HCT116 (cell line): ENCODE data around the gene UGT1A9. TPM values are rescaled to one million over a fixed set of nuclear protein-coding genes. Genes with fewer than 3 reads are reported as not detected.

Experiments used
- ATAC-seq: fragments of 200-7000 bp; cut with Tn5 transposase; 2 replicates; pipeline ENCODE4 v1.9.1; 2020; ENCODE audit warnings: mild to moderate bottlenecking, moderate library complexity
- BruUV-seq: library from RNA; stranded (reverse); fragments of 400-500 nt; replicated peaks from 2 replicates; lab custom pipeline; 2021; lab: Mats Ljungman, UMichigan
- CTCF ChIA-PET: fragments of 300-600 bp; sonication (Branson Sonifier 250); formaldehyde crosslinking; loops from one replicate; lab custom pipeline; 2021; ENCODE audit warnings: antibody characterized with exemption; lab: Charles Lee
- POLR2A ChIA-PET: fragments of 300-600, 350-600 bp; sonication (Branson Sonifier 250); formaldehyde crosslinking; loops from one replicate; lab custom pipeline; 2021; ENCODE audit warnings: antibody characterized with exemption; lab: Charles Lee
- RAD21 ChIA-PET, 2 experiments: fragments of 300-600 bp; sonication (Branson Sonifier 250); formaldehyde crosslinking; loops; one replicate each; lab custom pipeline; 2023; ENCODE audit warnings: low total read pairs in 2 of 2; ENCODE audit not compliant: uncharacterized antibody in 2 of 2, unreplicated experiment in 2 of 2, low non-redundant PET in 1 of 2; lab: Charles Lee
- DNase-seq: peaks from one replicate; pipeline ENCODE4 v3.0.0-alpha.2; 2010; ENCODE audit warnings: low read depth, low spot score
- H2AFZ ChIP-seq: fragments of 200-600 bp; shearing (Covaris generic), sonication (generic); 2 replicates; pipeline ENCODE4 v1.6.1; 2017; ENCODE audit warnings: low read depth, mixed run types, mixed read lengths, antibody characterized with exemption, low read length; ENCODE audit not compliant: poor library complexity, severe bottlenecking
- H3K27ac ChIP-seq: 2 replicates; pipeline ENCODE4 v1.5.1; 2012; ENCODE audit warnings: low read depth, low read length
- H3K27me3 ChIP-seq: fragments of 200-600 bp; sonication (generic); 2 replicates; pipeline ENCODE4 v1.6.1; 2016; ENCODE audit warnings: mixed run types, low read length, mixed read lengths; ENCODE audit not compliant: insufficient read depth
- H3K36me3 ChIP-seq, 2 experiments: fragments of 200-500 bp in 1 of 2; fragments of 200-600 bp in 1 of 2; sonication (Bioruptor generic) in 1 of 2; sonication (generic) in 1 of 2; 2 replicates each; pipeline versions ENCODE4 v1.5.1 to v1.6.1; 2014 to 2016; ENCODE audit warnings: low read length in 2 of 2, inconsistent platforms in 1 of 2, mixed read lengths in 1 of 2, mixed run types in 1 of 2; ENCODE audit not compliant: insufficient read depth in 2 of 2, control insufficient read depth in 1 of 2
- H3K4me1 ChIP-seq, 2 experiments: fragments of 200-600 bp in 1 of 2; sonication (generic) in 1 of 2; 2 replicates each; pipeline versions ENCODE4 v1.5.1 to v1.6.1; 2012 to 2017; ENCODE audit warnings: low read length in 2 of 2, inconsistent platforms in 1 of 2, mild to moderate bottlenecking in 1 of 2, mixed read lengths in 1 of 2, mixed run types in 1 of 2, moderate library complexity in 1 of 2; ENCODE audit not compliant: insufficient read depth in 2 of 2, control insufficient read depth in 1 of 2
- H3K4me2 ChIP-seq: fragments of 200-600 bp; sonication (generic); 2 replicates; pipeline ENCODE4 v1.6.1; 2017; ENCODE audit warnings: mixed run types, low read length, mixed read lengths
- H3K4me3 ChIP-seq, 2 experiments: fragments of 200-600 bp in 1 of 2; sonication (generic) in 1 of 2; replicated peaks in 1 of 2; 2 replicates each; pipeline ENCODE4 v1.5.1; 2011 to 2016; ENCODE audit warnings: low read length in 2 of 2, control low read depth in 1 of 2, low read depth in 1 of 2, mild to moderate bottlenecking in 1 of 2, mixed read lengths in 1 of 2, mixed run types in 1 of 2
- H3K79me2 ChIP-seq: fragments of 200-600 bp; sonication (generic); 2 replicates; pipeline ENCODE4 v1.6.1; 2017; ENCODE audit warnings: mild to moderate bottlenecking, mixed run types, low read length, moderate library complexity, mixed read lengths; ENCODE audit not compliant: insufficient read depth
- H3K9ac ChIP-seq: fragments of 200-600 bp; sonication (generic); 2 replicates; pipeline ENCODE4 v1.6.1; 2016; ENCODE audit warnings: low read length, mixed read lengths
- H3K9me2 ChIP-seq: fragments of 200-600 bp; sonication (generic), shearing (Covaris generic); 2 replicates; pipeline ENCODE4 v1.6.1; 2017; ENCODE audit warnings: mixed run types, mild to moderate bottlenecking, moderate library complexity; ENCODE audit not compliant: insufficient read depth
- H3K9me3 ChIP-seq, 2 experiments: fragments of 200-500 bp in 1 of 2; fragments of 200-600 bp in 1 of 2; sonication (Bioruptor generic) in 1 of 2; sonication (generic) in 1 of 2; 2 replicates each; pipeline ENCODE4 v1.6.1; 2014 to 2017; ENCODE audit warnings: low read length in 2 of 2, mixed read lengths in 2 of 2, inconsistent platforms in 1 of 2, low read depth in 1 of 2, mild to moderate bottlenecking in 1 of 2, mixed run types in 1 of 2, moderate library complexity in 1 of 2; ENCODE audit not compliant: control insufficient read depth in 1 of 2, insufficient read depth in 1 of 2
- H4K20me1 ChIP-seq: fragments of 200-600 bp; sonication (generic), shearing (Covaris generic); 2 replicates; pipeline ENCODE4 v1.6.1; 2017; ENCODE audit warnings: mixed run types, mild to moderate bottlenecking, moderate library complexity; ENCODE audit not compliant: insufficient read depth
- ATF3 ChIP-seq: IDR thresholded peaks from 2 replicates; pipeline ENCODE4 v1.6.1; 2012
- CTCF ChIP-seq, 3 experiments: fragments of 200-600 bp in 1 of 3; sonication (generic) in 1 of 3; IDR thresholded peaks in 2 of 3; conservative IDR thresholded peaks in 1 of 3; 2 replicates each; pipeline ENCODE4 v1.5.1; 2012 to 2017; ENCODE audit warnings: low read depth in 2 of 3, low read length in 2 of 3, antibody characterized with exemption in 1 of 3, borderline replicate concordance in 1 of 3, control low read depth in 1 of 3, mild to moderate bottlenecking in 1 of 3, mixed read lengths in 1 of 3, mixed run types in 1 of 3, moderate library complexity in 1 of 3; ENCODE audit not compliant: insufficient read depth in 1 of 3
- EGR1 ChIP-seq: IDR thresholded peaks from 2 replicates; pipeline ENCODE4 v1.6.1; 2012; ENCODE audit warnings: low read depth
- ELF1 ChIP-seq: IDR thresholded peaks from 2 replicates; pipeline ENCODE4 v1.6.1; 2012; ENCODE audit warnings: low read depth, borderline replicate concordance
- FOSL1 ChIP-seq: IDR thresholded peaks from 2 replicates; pipeline ENCODE4 v1.6.1; 2012; ENCODE audit warnings: low read depth
- JUND ChIP-seq: IDR thresholded peaks from 2 replicates; pipeline ENCODE4 v1.6.1; 2012
- MAX ChIP-seq: IDR thresholded peaks from 2 replicates; pipeline ENCODE4 v1.6.1; 2012
- POLR2AphosphoS5 ChIP-seq: IDR thresholded peaks from 2 replicates; pipeline ENCODE4 v1.6.1; 2011; ENCODE audit warnings: mild to moderate bottlenecking, low read depth, low read length, moderate library complexity
- RAD21 ChIP-seq: IDR thresholded peaks from 2 replicates; pipeline ENCODE4 v1.6.1; 2012; ENCODE audit warnings: low read depth, mild to moderate bottlenecking
- REST ChIP-seq: IDR thresholded peaks from 2 replicates; pipeline ENCODE4 v1.6.1; 2012; ENCODE audit warnings: low read depth
- SP1 ChIP-seq: IDR thresholded peaks from 2 replicates; pipeline ENCODE4 v1.6.1; 2012; ENCODE audit warnings: low read depth
- TCF7L2 ChIP-seq: IDR thresholded peaks from 2 replicates; pipeline ENCODE4 v1.7.0; 2011; ENCODE audit warnings: borderline replicate concordance, inconsistent platforms; ENCODE audit not compliant: insufficient read depth, insufficient read length; ENCODE audit errors: extremely low read depth
- YY1 ChIP-seq: IDR thresholded peaks from 2 replicates; pipeline ENCODE4 v1.6.1; 2011; ENCODE audit warnings: low read length, low read depth, moderate library complexity, mild to moderate bottlenecking; ENCODE audit not compliant: insufficient replicate concordance; ENCODE audit errors: extremely low read depth
- ZFX ChIP-seq: fragments of 450-650 bp; IDR thresholded peaks from 2 replicates; pipeline ENCODE4 v1.6.1; 2017
- intact Hi-C: fragments of 100-400 bp; cut with micrococcal nuclease; formaldehyde crosslinking; loops from 2 replicates; pipeline ENCODE4 v1.10.0; 2022
- total RNA-seq: library from RNA; stranded (reverse); gene quantifications from one replicate; pipeline ENCODE4 v1.2.1, GENCODE V29; 2021; ENCODE audit not compliant: unreplicated experiment

UGT1A9 gene
- total RNA-seq, 1 experiment from 2014 or later: not detected

- H3K9ac ChIP-seq: no peak overlapping the region
- H3K4me3 ChIP-seq: no peak overlapping the region
- H3K36me3 ChIP-seq: no peaks in the 10 kb centered on the region
- POLR2A ChIA-PET: no interaction called here
- ATAC-seq: no peak
- CTCF ChIA-PET: interaction anchor here (1.4 kb wide), 1 partner anchor 22 kb away, joined by 5 read pairs; no protein-coding TSS in a partner anchor
- H3K27me3 ChIP-seq: no peaks in the 10 kb centered on the region
- no peaks in the 10 kb centered on the region for H3K4me1 ChIP-seq
- no peaks in the 10 kb centered on the region for H3K9me3 ChIP-seq
- H2AFZ ChIP-seq: no peak overlapping the region
- no peaks in the 10 kb centered on the region for H4K20me1 ChIP-seq
- H3K27ac ChIP-seq: no peak overlapping the region
- no peaks in the 10 kb centered on the region for H3K79me2 ChIP-seq
- H3K4me2 ChIP-seq: no peak overlapping the region
- intact Hi-C loops: no loop called here
- TF ChIP-seq SP1: no peak
- TF ChIP-seq MAX: no peak
- TF ChIP-seq, all 23 proteins: peak for 0
- H3K9me2 ChIP-seq: no peaks in the 10 kb centered on the region
- no TSS peak for BruUV-seq
- DNase-seq: no peak
- RAD21 ChIA-PET: no interaction called here
Observed at GRCh38 chr2:233689031-233689430, 17.3 kb downstream of the UGT1A9 start.

- Histone ChIP-seq H4K20me1 (no peaks in the 10 kb centered on the region), H3K4me1 (no peaks in the 10 kb centered on the region), H3K27ac (no peak overlapping the region), H3K4me2 (no peak overlapping the region), H3K79me2 (no peaks in the 10 kb centered on the region), H3K9ac (no peak overlapping the region), H3K9me3 (no peaks in the 10 kb centered on the region), H3K4me3 (no peak overlapping the region), H3K36me3 (no peaks in the 10 kb centered on the region), H3K9me2 (no peaks in the 10 kb centered on the region), H2AFZ (no peak overlapping the region), H3K27me3 (no peaks in the 10 kb centered on the region)
- BruUV-seq: no TSS peak
- ChIA-PET POLR2A (no interaction called here), CTCF (interaction anchor here (1.4 kb wide), 1 partner anchor 22 kb away, joined by 5 read pairs; no protein-coding TSS in a partner anchor), RAD21 (no interaction called here)
- DNase-seq (no peak), ATAC-seq (no peak)
- TF ChIP-seq CTCF (IDR thresholded peaks at IDR 0.05 in 2 of 3, conservative IDR thresholded peaks at IDR 0.05 in 1 of 3; ENCODE audit: borderline replicate concordance in 1 of 3, insufficient read depth in 1 of 3, low read depth in 2 of 3, low read length in 2 of 3): no peak
- no peak for TF ChIP-seq TCF7L2
- TF ChIP-seq RAD21: no peak
- no peak for TF ChIP-seq ATF3
- no peak for TF ChIP-seq REST
- TF ChIP-seq FOSL1: no peak
- no peak for TF ChIP-seq ZFX
- no peak for TF ChIP-seq POLR2AphosphoS5
- no peak for TF ChIP-seq JUND
- no peak for TF ChIP-seq MAX
- no peak for TF ChIP-seq ELF1
- TF ChIP-seq EGR1: no peak
- no peak for TF ChIP-seq YY1
- intact Hi-C loops: no loop called here
Observed at GRCh38 chr2:233689501-233689900, 17.8 kb downstream of the UGT1A9 start.
